Testis (tissue), 3 donors: ENCODE measurements around the gene PLCL2. TPM values are rescaled to one million over a fixed set of nuclear protein-coding genes. Genes with fewer than 3 reads are reported as not detected.

Source experiments
- DNase-seq: peaks from one replicate; pipeline ENCODE4 v3.0.0-alpha.2; 2019
- H3K27ac ChIP-seq, 2 donors: fragments of 200-600 bp; sonication (generic); one replicate each; pipeline ENCODE4 v1.5.1; 2019
- H3K27me3 ChIP-seq: fragments of 200-600 bp; sonication (generic); one replicate; pipeline ENCODE4 v1.5.1; 2019
- H3K36me3 ChIP-seq: fragments of 200-600 bp; sonication (generic); one replicate; pipeline ENCODE4 v1.5.1; 2017; ENCODE audit warnings: low read depth; ENCODE audit errors: missing control alignments
- H3K4me1 ChIP-seq: fragments of 200-600 bp; sonication (generic); one replicate; pipeline ENCODE4 v1.5.1; 2019
- H3K4me3 ChIP-seq, 2 donors: fragments of 200-600 bp; sonication (generic); one replicate each; pipeline ENCODE4 v1.5.1; 2017 to 2019
- H3K9me3 ChIP-seq: fragments of 200-600 bp; sonication (generic); one replicate; pipeline ENCODE4 v1.5.1; 2017
- POLR2A ChIP-seq: fragments of 450-650 bp; IDR thresholded peaks from one replicate; pipeline ENCODE4 v1.6.1; 2017; ENCODE audit warnings: antibody characterized with exemption, mild to moderate bottlenecking, moderate library complexity
- WGBS, 2 donors: methylation state at CpG; one replicate each; pipeline ENCODE4 v1.1.5; 2018; 5-methylcytosine and 5-hydroxymethylcytosine counted together
- intact Hi-C: fragments of 100-400 bp; cut with DNase I; formaldehyde crosslinking; loops from one replicate; pipeline ENCODE4 v1.15.1; 2023; ENCODE audit warnings: low total_unique reads
- polyA plus RNA-seq: library from polyadenylated mRNA; stranded (reverse); fragments of 350-450 nt; fragmentation: Illumina TruSeq; extraction: RNeasy Lipid Tissue Mini Kit (QIAGEN cat#74804); gene quantifications from one replicate; pipeline ENCODE4 v1.2.3, GENCODE V29; 2014; ENCODE audit warnings: low read depth, low replicate concordance; ENCODE audit not compliant: insufficient read depth
- total RNA-seq, 2 donors: library from RNA; depleted of rRNA; stranded (reverse); fragments of >200 nt; gene quantifications; one replicate each; pipeline ENCODE4 v1.2.3, GENCODE V29; 2016
- TF ChIP-seq, protein P1 (sequence below), 3 experiments: fragments of 450-650 bp in 2 of 3; fragments of 200-600 bp in 1 of 3; sonication (generic) in 1 of 3; IDR thresholded peaks; one replicate each; pipeline ENCODE4 v1.5.1; 2016 to 2019; ENCODE audit warnings: antibody characterized with exemption in 3 of 3, mild to moderate bottlenecking in 2 of 3, moderate library complexity in 1 of 3

PLCL2 gene
- total and polyA plus RNA-seq, 3 donors from 2014 or later = 10.7 to 23.0 (median 15.0) TPM

DNA sequence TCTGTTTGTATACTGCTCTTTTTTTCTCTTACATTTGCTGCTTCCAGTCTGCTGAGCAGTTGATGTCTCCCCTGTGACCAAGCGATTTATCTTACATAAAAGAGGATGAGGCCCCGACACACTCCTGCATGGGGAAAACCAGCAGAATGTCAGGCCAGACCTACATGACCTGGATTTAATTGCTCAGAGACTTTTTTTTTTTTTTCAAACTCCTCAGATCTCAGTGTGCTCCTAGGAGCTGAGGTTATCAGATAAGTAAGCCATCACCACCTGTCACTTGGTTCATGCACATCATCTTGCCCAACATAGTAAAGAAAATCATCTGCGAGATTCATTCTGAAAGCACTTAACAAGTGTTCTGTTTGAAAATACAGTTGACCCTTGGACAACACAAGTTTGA, 163.1 kb downstream of the PLCL2 start:
- Histone ChIP-seq H3K27ac (no peak overlapping the region), H3K9me3 (no peaks in the 10 kb centered on the region), H3K4me3 (no peak overlapping the region), H3K27me3 (no peaks in the 10 kb centered on the region), H3K4me1 (no peaks in the 10 kb centered on the region), H3K36me3 (no peaks in the 10 kb centered on the region)
- 91 to 95% methylated on average over 3 of the region's 3 CpGs for WGBS, 2 donors
- DNase-seq = no peak
- no peak for TF ChIP-seq POLR2A
- TF ChIP-seq, protein P1, sequence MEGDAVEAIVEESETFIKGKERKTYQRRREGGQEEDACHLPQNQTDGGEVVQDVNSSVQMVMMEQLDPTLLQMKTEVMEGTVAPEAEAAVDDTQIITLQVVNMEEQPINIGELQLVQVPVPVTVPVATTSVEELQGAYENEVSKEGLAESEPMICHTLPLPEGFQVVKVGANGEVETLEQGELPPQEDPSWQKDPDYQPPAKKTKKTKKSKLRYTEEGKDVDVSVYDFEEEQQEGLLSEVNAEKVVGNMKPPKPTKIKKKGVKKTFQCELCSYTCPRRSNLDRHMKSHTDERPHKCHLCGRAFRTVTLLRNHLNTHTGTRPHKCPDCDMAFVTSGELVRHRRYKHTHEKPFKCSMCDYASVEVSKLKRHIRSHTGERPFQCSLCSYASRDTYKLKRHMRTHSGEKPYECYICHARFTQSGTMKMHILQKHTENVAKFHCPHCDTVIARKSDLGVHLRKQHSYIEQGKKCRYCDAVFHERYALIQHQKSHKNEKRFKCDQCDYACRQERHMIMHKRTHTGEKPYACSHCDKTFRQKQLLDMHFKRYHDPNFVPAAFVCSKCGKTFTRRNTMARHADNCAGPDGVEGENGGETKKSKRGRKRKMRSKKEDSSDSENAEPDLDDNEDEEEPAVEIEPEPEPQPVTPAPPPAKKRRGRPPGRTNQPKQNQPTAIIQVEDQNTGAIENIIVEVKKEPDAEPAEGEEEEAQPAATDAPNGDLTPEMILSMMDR (IDR thresholded peaks at IDR 0.05) = no peak
- intact Hi-C loops = no loop called here

DNA sequence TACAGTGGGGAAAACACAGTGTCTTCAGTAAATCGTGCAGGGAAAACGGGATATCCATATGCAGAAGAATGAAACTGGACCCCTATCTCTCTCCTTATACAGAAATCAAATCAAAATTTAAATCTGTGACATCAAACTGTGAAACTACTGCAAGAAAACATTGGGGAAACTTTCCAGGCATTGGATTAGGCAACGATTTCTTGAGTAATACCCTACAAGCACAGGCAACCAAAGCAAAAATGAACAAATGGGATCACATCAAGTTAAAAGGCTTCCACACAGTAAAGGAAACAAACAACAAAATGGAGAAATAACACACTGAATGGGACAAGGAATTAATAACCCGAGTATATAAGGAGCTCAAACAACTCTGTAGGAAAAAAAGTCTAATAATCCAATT, 165.3 kb downstream of the PLCL2 start:
- Histone ChIP-seq H3K9me3 (no peaks in the 10 kb centered on the region), H3K4me1 (no peaks in the 10 kb centered on the region), H3K36me3 (no peaks in the 10 kb centered on the region), H3K27me3 (no peaks in the 10 kb centered on the region), H3K27ac (no peak overlapping the region), H3K4me3 (no peak overlapping the region)
- intact Hi-C loops = no loop called here
- WGBS, 2 donors = 89 to 94% methylated on average over 4 of the region's 4 CpGs
- DNase-seq = no peak
- TF ChIP-seq, protein P1 (IDR thresholded peaks at IDR 0.05) = no peak
- TF ChIP-seq POLR2A = no peak

DNA sequence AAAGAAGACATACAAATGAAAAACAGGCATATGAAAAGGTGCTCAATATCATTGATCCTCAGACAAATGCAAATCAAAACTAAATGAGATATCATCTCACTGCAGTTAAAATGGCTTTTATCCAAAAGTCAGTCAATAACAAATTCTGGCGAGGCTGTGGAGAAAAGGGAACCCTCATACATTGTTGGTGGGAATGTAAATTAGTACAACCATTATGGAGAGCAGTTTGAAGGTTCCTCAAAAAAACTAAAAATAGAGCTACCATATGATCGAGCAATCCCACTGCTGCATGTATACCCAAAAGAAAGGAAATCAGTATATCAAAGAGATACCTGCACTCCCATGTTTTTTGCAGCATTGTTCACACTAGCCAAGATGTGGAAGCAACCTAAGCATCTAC, 165.8 kb downstream of the PLCL2 start:
- H3K27me3 ChIP-seq = no peaks in the 10 kb centered on the region
- no peak overlapping the region for H3K27ac ChIP-seq
- H3K4me1 ChIP-seq = peaks cover 4% of the 10 kb centered on the region
- DNase-seq = no peak
- no peak overlapping the region for H3K4me3 ChIP-seq
- H3K36me3 ChIP-seq = no peaks in the 10 kb centered on the region
- intact Hi-C loops = no loop called here
- H3K9me3 ChIP-seq = no peaks in the 10 kb centered on the region
- 87 to 97% methylated on average over 2 of the region's 2 CpGs for WGBS, 2 donors
- no peak for TF ChIP-seq POLR2A
- TF ChIP-seq, protein P1 (IDR thresholded peaks at IDR 0.05) = no peak

DNA sequence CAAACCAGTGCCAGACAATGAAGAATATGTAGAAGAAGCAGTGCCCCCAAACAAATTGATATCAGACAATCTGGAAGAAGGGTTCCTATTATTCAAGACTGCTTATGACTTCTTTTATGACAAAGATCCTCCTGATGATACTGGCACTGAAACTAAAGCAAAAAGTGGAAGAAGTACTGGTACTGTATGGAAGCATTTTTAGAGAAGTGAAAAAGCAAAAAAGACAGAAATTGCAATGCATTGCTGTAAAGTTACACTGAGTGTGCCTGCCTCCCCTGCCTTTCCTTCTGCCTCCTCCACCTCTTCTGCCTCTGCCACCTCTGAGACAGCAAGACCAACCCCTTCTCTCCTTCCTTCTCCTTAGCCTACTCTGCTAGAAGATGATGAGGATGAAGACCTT, 167.6 kb downstream of the PLCL2 start:
- H3K4me1 ChIP-seq = peaks cover 7% of the 10 kb centered on the region
- DNase-seq = no peak
- H3K27me3 ChIP-seq = no peaks in the 10 kb centered on the region
- H3K27ac ChIP-seq = no peak overlapping the region
- TF ChIP-seq, protein P1 (IDR thresholded peaks at IDR 0.05) = no peak
- TF ChIP-seq POLR2A = no peak
- H3K36me3 ChIP-seq = no peaks in the 10 kb centered on the region
- H3K9me3 ChIP-seq = no peaks in the 10 kb centered on the region
- intact Hi-C loops = no loop called here
- no peak overlapping the region for H3K4me3 ChIP-seq

DNA sequence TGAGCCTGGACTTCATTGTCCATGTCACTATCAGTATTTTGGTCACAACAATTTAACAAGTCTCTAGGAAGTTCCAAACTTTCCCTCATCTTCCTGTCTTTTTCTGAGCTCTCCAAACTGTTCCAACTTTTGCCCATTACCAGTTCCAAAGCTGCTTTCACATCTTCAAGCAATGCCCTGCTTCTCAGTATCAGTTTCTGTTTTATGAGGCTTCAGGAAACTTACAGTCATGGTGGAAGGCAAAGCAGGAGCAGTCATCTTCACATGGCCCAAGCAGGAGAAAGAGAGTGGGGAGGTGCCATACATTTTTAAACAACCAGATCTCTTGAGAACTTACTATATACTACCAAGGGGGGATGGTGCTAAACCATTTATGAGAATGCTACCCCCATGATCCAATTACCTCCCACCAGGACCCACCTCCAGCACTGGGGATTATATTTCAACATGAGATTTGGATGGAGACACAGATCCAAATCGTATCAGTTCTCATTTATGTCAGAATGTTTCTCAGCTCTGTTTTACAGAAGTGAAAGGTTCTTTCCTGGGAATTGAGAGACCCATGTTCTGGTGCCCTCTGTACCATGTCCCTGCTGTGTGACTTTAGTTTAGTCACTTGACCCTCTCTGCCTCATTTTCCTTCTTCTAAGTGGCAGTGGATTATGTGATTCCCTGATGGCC, 169.7 kb downstream of the PLCL2 start:
- H3K27me3 ChIP-seq = no peaks in the 10 kb centered on the region
- WGBS, 2 donors = 82 to 100% methylated on average over 1 of the region's 1 CpG
- H3K36me3 ChIP-seq = no peaks in the 10 kb centered on the region
- peaks cover 7% of the 10 kb centered on the region for H3K4me1 ChIP-seq
- intact Hi-C loops = no loop called here
- no peak overlapping the region for H3K27ac ChIP-seq
- H3K4me3 ChIP-seq = no peak overlapping the region
- no peak for DNase-seq
- no peaks in the 10 kb centered on the region for H3K9me3 ChIP-seq
- TF ChIP-seq, protein P1 (IDR thresholded peaks at IDR 0.05) = no peak
- TF ChIP-seq POLR2A = no peak
